ENCODE measurements around the gene PFDN6. TPM values are rescaled to one million over a fixed set of nuclear protein-coding genes. Genes with fewer than 3 reads are reported as not detected.
"Not testable (repeated sequence)": the region's sequence is repeated elsewhere in the genome, so short reads cannot be mapped to it uniquely, and the experiment has no call there.

Gene PFDN6
- total RNA-seq, 2 experiments from 2014 or later: 9.7 to 11.7 TPM

GRCh38 chr6:33252759-33253158 lies 36.6 kb upstream of the PFDN6 start:
- intact Hi-C loops (cut with DNase I, micrococcal nuclease): no loop called here
- no peak for DNase-seq
- peaks cover 30% of the 10 kb centered on the region for H3K36me3 Mint-ChIP-seq (ENCODE audit: low read depth)
- Histone ChIP-seq H3K27ac (ENCODE audit: low read depth in 1 of 2, low read length in 2 of 2) (no peak overlapping the region), H3K9me3 (ENCODE audit: control insufficient read depth in 1 of 2, insufficient read depth in 1 of 2, low read length in 2 of 2) (no peaks in the 10 kb centered on the region), H3K27me3 (ENCODE audit: control insufficient read depth in 1 of 2, insufficient read depth in 2 of 2, low read length in 2 of 2) (no peaks in the 10 kb centered on the region), H3K4me3 (ENCODE audit: low read length) (no peak overlapping the region), H3K36me3 (ENCODE audit: insufficient read depth, low read length) (peaks cover 20% of the 10 kb centered on the region), H3K4me1 (ENCODE audit: insufficient read depth, low read length) (peaks cover 32% of the 10 kb centered on the region)
- TF ChIP-seq CTCF (IDR thresholded peaks at IDR 0.05): no peak
- no peaks in the 10 kb centered on the region for H3K27me3 Mint-ChIP-seq
- ChIA-PET CTCF (interaction anchor here (0.7 kb wide), 1 partner anchor 56 kb away, joined by 3 read pairs; no protein-coding TSS in a partner anchor), POLR2A (no interaction called here)
- H3K27ac Mint-ChIP-seq: no peak overlapping the region
- H3K4me1 Mint-ChIP-seq (ENCODE audit: low read depth): peaks cover 37% of the 10 kb centered on the region
- H3K4me3 Mint-ChIP-seq: no peak overlapping the region
- no peaks in the 10 kb centered on the region for H3K9me3 Mint-ChIP-seq
- no peak for ATAC-seq (ENCODE audit: poor library complexity)

- H3K4me1 ChIP-seq (ENCODE audit: insufficient read depth, low read length): peaks cover 17% of the 10 kb centered on the region
- H3K4me1 Mint-ChIP-seq (ENCODE audit: low read depth): peaks cover 19% of the 10 kb centered on the region
- ATAC-seq (ENCODE audit: poor library complexity) (no peak), DNase-seq (no peak)
- no peaks in the 10 kb centered on the region for H3K27me3 Mint-ChIP-seq
- TF ChIP-seq CTCF (IDR thresholded peaks at IDR 0.05): no peak
- no peak overlapping the region for H3K4me3 ChIP-seq (ENCODE audit: low read length)
- ChIA-PET CTCF (no interaction called here), POLR2A (no interaction called here)
- H3K36me3 ChIP-seq (ENCODE audit: insufficient read depth, low read length): peaks cover 24% of the 10 kb centered on the region
- no peaks in the 10 kb centered on the region for H3K9me3 Mint-ChIP-seq
- no peaks in the 10 kb centered on the region for H3K9me3 ChIP-seq (ENCODE audit: control insufficient read depth in 1 of 2, insufficient read depth in 1 of 2, low read length in 2 of 2)
- intact Hi-C loops (cut with DNase I, micrococcal nuclease): no loop called here
- no peak overlapping the region for H3K4me3 Mint-ChIP-seq
- H3K27ac ChIP-seq (ENCODE audit: low read depth in 1 of 2, low read length in 2 of 2): no peak overlapping the region
- H3K36me3 Mint-ChIP-seq (ENCODE audit: low read depth): peaks cover 38% of the 10 kb centered on the region
- H3K27me3 ChIP-seq (ENCODE audit: control insufficient read depth in 1 of 2, insufficient read depth in 2 of 2, low read length in 2 of 2): no peaks in the 10 kb centered on the region
- H3K27ac Mint-ChIP-seq: no peak overlapping the region
Measured at GRCh38 chr6:33254591-33254990, 34.8 kb upstream of the PFDN6 start.

GRCh38 chr6:33259032-33259431 lies 30.4 kb upstream of the PFDN6 start:
- intact Hi-C loops (cut with DNase I, micrococcal nuclease): no loop called here
- Mint-ChIP-seq H3K27me3 (no peaks in the 10 kb centered on the region), H3K27ac (no peak overlapping the region), H3K9me3 (no peaks in the 10 kb centered on the region), H3K4me1 (ENCODE audit: low read depth) (no peaks in the 10 kb centered on the region), H3K4me3 (no peak overlapping the region), H3K36me3 (ENCODE audit: low read depth) (peaks cover 60% of the 10 kb centered on the region)
- ChIA-PET POLR2A (no interaction called here), CTCF (interaction anchor here (1.2 kb wide), 1 partner anchor 11 kb away, joined by 3 read pairs; no protein-coding TSS in a partner anchor)
- Histone ChIP-seq H3K9me3 (ENCODE audit: control insufficient read depth in 1 of 2, insufficient read depth in 1 of 2, low read length in 2 of 2) (no peaks in the 10 kb centered on the region), H3K27ac (ENCODE audit: low read depth in 1 of 2, low read length in 2 of 2) (no peak overlapping the region), H3K27me3 (ENCODE audit: control insufficient read depth in 1 of 2, insufficient read depth in 2 of 2, low read length in 2 of 2) (no peaks in the 10 kb centered on the region), H3K36me3 (ENCODE audit: insufficient read depth, low read length) (peaks cover 47% of the 10 kb centered on the region), H3K4me3 (ENCODE audit: low read length) (no peak overlapping the region), H3K4me1 (ENCODE audit: insufficient read depth, low read length) (no peaks in the 10 kb centered on the region)
- ATAC-seq (ENCODE audit: poor library complexity) (no peak), DNase-seq (no peak)
- no peak for TF ChIP-seq CTCF (IDR thresholded peaks at IDR 0.05)

- peaks cover 86% of the 10 kb centered on the region for H3K36me3 Mint-ChIP-seq (ENCODE audit: low read depth)
- H3K27ac Mint-ChIP-seq; H3K4me1 Mint-ChIP-seq (ENCODE audit: low read depth); H3K27ac ChIP-seq (ENCODE audit: low read depth in 1 of 2, low read length in 2 of 2); DNase-seq; H3K27me3 Mint-ChIP-seq; H3K9me3 Mint-ChIP-seq; H3K27me3 ChIP-seq (ENCODE audit: control insufficient read depth in 1 of 2, insufficient read depth in 2 of 2, low read length in 2 of 2); CTCF ChIA-PET; H3K4me1 ChIP-seq (ENCODE audit: insufficient read depth, low read length); H3K9me3 ChIP-seq (ENCODE audit: control insufficient read depth in 1 of 2, insufficient read depth in 1 of 2, low read length in 2 of 2); H3K4me3 ChIP-seq (ENCODE audit: low read length); intact Hi-C loops (cut with DNase I, micrococcal nuclease); ATAC-seq (ENCODE audit: poor library complexity); H3K4me3 Mint-ChIP-seq: not testable (repeated sequence)
- POLR2A ChIA-PET: interaction anchor here (2.0 to 2.6 kb wide), 2 partner anchors 9 to 13 kb away, joined by 7 to 8 read pairs; partner anchors contain the start of genes RPS18 and VPS52
- peaks cover 76% of the 10 kb centered on the region for H3K36me3 ChIP-seq (ENCODE audit: insufficient read depth, low read length)
Measured at GRCh38 chr6:33262490-33262889, 26.9 kb upstream of the PFDN6 start.

Measured in CD4-positive, alpha-beta T cell (primary cell).